ENCODE data around the gene IL15. TPM values are rescaled to one million over a fixed set of nuclear protein-coding genes. Genes with fewer than 3 reads are reported as not detected.

The IL15 gene
- polyA plus RNA-seq, 1 experiment = 5.5 TPM

DNA sequence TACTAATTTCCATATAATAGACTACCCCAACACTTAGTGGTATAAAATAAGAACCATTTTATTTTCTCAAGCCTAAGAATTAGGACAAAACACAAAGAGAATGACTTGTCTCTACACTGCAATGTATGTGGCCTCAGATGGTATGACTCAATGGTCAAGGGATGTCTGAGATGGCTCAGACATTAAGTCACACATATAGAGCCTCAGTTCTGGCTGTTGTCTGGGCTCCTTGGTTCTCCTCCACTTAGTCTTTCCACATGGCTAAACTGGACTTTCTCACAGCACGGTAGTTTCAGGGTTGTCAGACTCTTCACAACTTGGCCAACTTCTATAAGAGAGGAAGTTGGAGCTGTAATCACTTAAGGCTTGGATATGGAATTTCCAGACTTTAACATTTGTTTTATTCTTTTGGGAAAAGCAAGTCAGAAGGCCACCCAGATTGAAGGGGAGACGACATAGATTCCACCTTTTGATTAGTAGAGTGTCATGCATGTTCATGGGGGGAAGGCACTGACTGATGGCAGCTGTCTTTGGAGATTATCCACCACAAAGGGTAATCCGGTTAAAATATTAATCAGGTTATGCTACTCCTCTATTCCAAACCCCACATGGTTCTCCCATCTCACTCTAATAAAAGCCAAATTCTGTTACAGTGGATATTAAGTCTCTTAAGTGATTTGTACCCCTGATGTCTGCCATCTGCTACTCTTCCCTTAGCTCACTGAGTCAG lies 9.4 kb downstream of the IL15 start:
- no peaks in the 10 kb centered on the region for H3K36me3 ChIP-seq (ENCODE audit: control insufficient read depth, insufficient read depth, low read length)
- CTCF ChIA-PET = interaction anchor here (0.9 to 1.6 kb wide), 2 partner anchors 14 to 270 kb away, joined by 3 to 4 read pairs; no protein-coding TSS in a partner anchor
- H3K27me3 ChIP-seq (ENCODE audit: control insufficient read depth, insufficient read depth, low read length) = no peaks in the 10 kb centered on the region
- no peak overlapping the region for H3K4me3 ChIP-seq (ENCODE audit: low read depth, low read length)
- peak; percentile 47 for DNase-seq (ENCODE audit: low read depth)
- POLR2A ChIA-PET = no interaction called here
- TF ChIP-seq, protein P1, sequence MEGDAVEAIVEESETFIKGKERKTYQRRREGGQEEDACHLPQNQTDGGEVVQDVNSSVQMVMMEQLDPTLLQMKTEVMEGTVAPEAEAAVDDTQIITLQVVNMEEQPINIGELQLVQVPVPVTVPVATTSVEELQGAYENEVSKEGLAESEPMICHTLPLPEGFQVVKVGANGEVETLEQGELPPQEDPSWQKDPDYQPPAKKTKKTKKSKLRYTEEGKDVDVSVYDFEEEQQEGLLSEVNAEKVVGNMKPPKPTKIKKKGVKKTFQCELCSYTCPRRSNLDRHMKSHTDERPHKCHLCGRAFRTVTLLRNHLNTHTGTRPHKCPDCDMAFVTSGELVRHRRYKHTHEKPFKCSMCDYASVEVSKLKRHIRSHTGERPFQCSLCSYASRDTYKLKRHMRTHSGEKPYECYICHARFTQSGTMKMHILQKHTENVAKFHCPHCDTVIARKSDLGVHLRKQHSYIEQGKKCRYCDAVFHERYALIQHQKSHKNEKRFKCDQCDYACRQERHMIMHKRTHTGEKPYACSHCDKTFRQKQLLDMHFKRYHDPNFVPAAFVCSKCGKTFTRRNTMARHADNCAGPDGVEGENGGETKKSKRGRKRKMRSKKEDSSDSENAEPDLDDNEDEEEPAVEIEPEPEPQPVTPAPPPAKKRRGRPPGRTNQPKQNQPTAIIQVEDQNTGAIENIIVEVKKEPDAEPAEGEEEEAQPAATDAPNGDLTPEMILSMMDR (IDR thresholded peaks at IDR 0.05; ENCODE audit: insufficient read depth, low read depth, low read length) = no peak

DNA sequence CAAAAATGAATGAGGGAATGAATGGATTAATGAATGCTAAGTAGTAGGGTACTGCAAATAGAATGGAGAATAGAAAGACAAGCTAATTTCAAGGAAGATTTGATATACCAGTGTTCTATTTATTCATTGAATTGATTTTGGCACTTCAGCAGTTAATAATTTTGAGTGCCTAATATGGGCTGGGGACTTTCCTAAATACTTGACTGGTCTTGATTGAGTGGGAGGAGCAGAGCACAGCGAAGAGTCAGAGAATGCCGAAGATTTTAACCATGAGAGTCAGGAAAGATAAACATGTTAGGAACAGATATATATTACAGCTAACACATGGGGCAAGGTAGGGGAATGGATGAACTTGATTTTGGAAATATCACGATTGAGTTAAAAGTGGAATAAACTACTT lies 10.6 kb downstream of the IL15 start:
- no peaks in the 10 kb centered on the region for H3K36me3 ChIP-seq (ENCODE audit: control insufficient read depth, insufficient read depth, low read length)
- ChIA-PET CTCF (interaction anchor here (0.9 to 1.6 kb wide), 4 partner anchors 9 to 271 kb away, joined by 3 to 4 read pairs (median 3); partner anchors contain the start of gene IL15), POLR2A (no interaction called here)
- DNase-seq (ENCODE audit: low read depth) = no peak
- H3K4me3 ChIP-seq (ENCODE audit: low read depth, low read length) = no peak overlapping the region
- H3K27me3 ChIP-seq (ENCODE audit: control insufficient read depth, insufficient read depth, low read length) = no peaks in the 10 kb centered on the region
- TF ChIP-seq, protein P1 (IDR thresholded peaks at IDR 0.05; ENCODE audit: insufficient read depth, low read depth, low read length) = no peak

DNA sequence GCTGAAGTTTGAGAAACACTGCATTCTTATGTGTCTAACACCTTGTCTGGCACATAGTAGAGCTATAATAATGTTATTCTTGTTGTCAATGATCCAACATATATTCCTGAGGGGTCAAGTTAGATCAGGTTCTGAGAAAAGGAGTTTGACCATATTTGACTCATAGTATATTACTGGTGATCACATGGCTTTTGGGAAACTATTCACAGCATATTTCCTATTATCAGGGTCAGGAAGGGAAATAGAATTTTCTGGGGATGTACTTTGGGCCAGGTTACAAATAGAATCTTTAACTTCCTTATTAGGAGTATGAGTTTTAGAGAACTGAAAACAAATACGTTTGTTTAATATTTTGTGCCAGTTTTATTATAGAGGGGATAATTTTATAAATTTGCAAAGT lies 11.6 kb downstream of the IL15 start:
- TF ChIP-seq, protein P1 (IDR thresholded peaks at IDR 0.05; ENCODE audit: insufficient read depth, low read depth, low read length) = no peak

DNA sequence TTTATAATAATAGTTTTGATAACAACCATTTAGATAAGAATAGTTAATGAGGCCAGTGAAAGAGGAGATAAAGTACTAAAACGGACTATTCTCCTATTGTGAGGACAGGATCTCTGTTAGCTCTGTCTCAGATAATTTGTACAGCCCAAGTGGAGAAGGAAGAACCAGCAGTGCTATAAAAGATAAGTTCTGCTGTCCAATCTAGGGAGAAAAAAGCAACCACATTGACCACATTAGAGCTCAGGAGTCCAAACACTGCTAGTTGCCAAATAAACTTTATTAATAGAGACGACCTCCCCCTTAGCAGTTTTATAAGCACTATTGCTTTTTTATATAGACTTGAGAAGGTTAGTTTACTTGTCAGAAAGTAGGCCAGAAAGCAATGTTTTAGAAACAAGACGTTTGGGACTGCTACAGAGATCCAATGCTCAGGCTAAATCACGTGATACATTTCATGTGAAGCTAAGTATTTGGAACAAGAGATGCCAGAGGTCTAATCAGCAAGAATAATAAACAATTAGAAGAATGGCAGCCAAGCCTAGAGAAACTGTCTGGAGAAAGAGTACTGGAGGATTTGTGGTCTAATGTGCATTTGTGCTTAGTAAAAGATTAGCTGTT lies 15.9 kb downstream of the IL15 start:
- Histone ChIP-seq H3K36me3 (ENCODE audit: control insufficient read depth, insufficient read depth, low read length) (no peaks in the 10 kb centered on the region), H3K4me3 (ENCODE audit: low read depth, low read length) (no peak overlapping the region), H3K27me3 (ENCODE audit: control insufficient read depth, insufficient read depth, low read length) (no peaks in the 10 kb centered on the region)
- POLR2A ChIA-PET = no interaction called here
- CTCF ChIA-PET = no interaction called here
- DNase-seq (ENCODE audit: low read depth) = peak; percentile 56
- TF ChIP-seq, protein P1 (IDR thresholded peaks at IDR 0.05; ENCODE audit: insufficient read depth, low read depth, low read length) = no peak

More for the DNA sequence above, 11.6 kb downstream of the IL15 start:
- CTCF ChIA-PET = interaction anchor here (1.3 kb wide), 1 partner anchor 10 kb away, joined by 3 read pairs; no protein-coding TSS in a partner anchor
- Histone ChIP-seq H3K36me3 (ENCODE audit: control insufficient read depth, insufficient read depth, low read length) (no peaks in the 10 kb centered on the region), H3K27me3 (ENCODE audit: control insufficient read depth, insufficient read depth, low read length) (no peaks in the 10 kb centered on the region), H3K4me3 (ENCODE audit: low read depth, low read length) (no peak overlapping the region)
- POLR2A ChIA-PET = no interaction called here
- DNase-seq (ENCODE audit: low read depth) = no peak

DNA sequence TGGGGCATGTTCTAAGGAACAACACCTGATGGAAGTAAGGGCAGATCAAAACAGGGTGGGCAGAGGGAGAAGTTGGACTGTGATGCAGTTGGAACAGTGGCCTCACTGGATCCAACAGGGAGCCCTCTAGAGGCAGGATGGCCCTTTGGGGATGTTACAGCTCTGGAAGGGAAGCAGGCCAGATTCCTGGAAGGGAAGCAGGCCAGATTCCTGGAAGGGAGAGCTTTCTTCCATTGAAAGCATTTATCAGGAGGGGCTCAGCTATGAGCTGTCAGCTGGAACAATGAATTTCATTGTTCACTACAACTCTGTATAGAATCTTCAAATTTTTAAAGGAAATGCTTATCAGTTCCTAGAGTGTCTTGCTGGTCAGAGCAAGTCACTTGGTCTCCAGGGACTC lies 17.7 kb downstream of the IL15 start:
- ChIA-PET POLR2A (no interaction called here), CTCF (interaction anchor here (0.6 to 1.5 kb wide), 5 partner anchors 10 to 308 kb away, joined by 3 to 5 read pairs (median 3); no protein-coding TSS in a partner anchor)
- DNase-seq (ENCODE audit: low read depth) = no peak
- no peak overlapping the region for H3K4me3 ChIP-seq (ENCODE audit: low read depth, low read length)
- no peaks in the 10 kb centered on the region for H3K36me3 ChIP-seq (ENCODE audit: control insufficient read depth, insufficient read depth, low read length)
- H3K27me3 ChIP-seq (ENCODE audit: control insufficient read depth, insufficient read depth, low read length) = no peaks in the 10 kb centered on the region
- TF ChIP-seq, protein P1 (IDR thresholded peaks at IDR 0.05; ENCODE audit: insufficient read depth, low read depth, low read length) = peak; percentile 38
